Liver (tissue), 9 donors: ENCODE measurements around the gene UROC1. TPM values are rescaled to one million over a fixed set of nuclear protein-coding genes. Genes with fewer than 3 reads are reported as not detected.

Experiments
- DNase-seq: peaks from one replicate; pipeline ENCODE4 v3.0.0-alpha.2; 2017; ENCODE audit warnings: low spot score
- H3K27ac ChIP-seq, 2 donors: one replicate each; pipeline ENCODE4 v1.7.0; 2013; ENCODE audit warnings: inconsistent platforms in 2 of 2, low read length in 2 of 2, control low read depth in 1 of 2, low read depth in 1 of 2, mild to moderate bottlenecking in 1 of 2
- H3K27me3 ChIP-seq, 4 donors: one replicate each; pipeline versions ENCODE4 v1.6.1 to v1.7.0; 2013; ENCODE audit warnings: low read length in 3 of 4, inconsistent platforms in 1 of 4, mild to moderate bottlenecking in 1 of 4, moderate library complexity in 1 of 4; ENCODE audit not compliant: control insufficient read depth in 4 of 4, insufficient read depth in 4 of 4
- H3K36me3 ChIP-seq, 4 donors: one replicate each; pipeline versions ENCODE4 v1.6.1 to v1.7.0; 2013; ENCODE audit warnings: low read length in 3 of 4, mild to moderate bottlenecking in 3 of 4, low read depth in 1 of 4, moderate library complexity in 1 of 4; ENCODE audit not compliant: control insufficient read depth in 4 of 4, insufficient read depth in 3 of 4
- H3K4me1 ChIP-seq, 4 donors: one replicate each; pipeline versions ENCODE4 v1.6.1 to v1.7.0; 2013; ENCODE audit warnings: low read length in 3 of 4, mild to moderate bottlenecking in 3 of 4, moderate library complexity in 1 of 4; ENCODE audit not compliant: control insufficient read depth in 4 of 4, insufficient read depth in 4 of 4
- H3K4me3 ChIP-seq, 3 donors: one replicate each; pipeline versions ENCODE4 v1.6.1 to v1.7.0; 2013; ENCODE audit warnings: low read length in 3 of 3, control low read depth in 1 of 3, low read depth in 1 of 3, mild to moderate bottlenecking in 1 of 3
- H3K9ac ChIP-seq, 2 donors: one replicate each; pipeline ENCODE4 v1.7.0; 2013; ENCODE audit warnings: low read length in 2 of 2, mild to moderate bottlenecking in 2 of 2, moderate library complexity in 2 of 2, control low read depth in 1 of 2, low read depth in 1 of 2
- H3K9me3 ChIP-seq, 4 donors: one replicate each; pipeline versions ENCODE4 v1.6.1 to v1.7.0; 2013; ENCODE audit warnings: low read length in 3 of 4; ENCODE audit not compliant: control insufficient read depth in 4 of 4
- ATF3 ChIP-seq: IDR thresholded peaks from 2 replicates; pipeline ENCODE4 v1.6.1; 2016; ENCODE audit warnings: antibody characterized with exemption
- CTCF ChIP-seq: fragments of 150-350 bp; IDR thresholded peaks from 2 replicates; pipeline ENCODE4 v1.5.1; 2017; ENCODE audit warnings: improper control_type of control experiment, low read depth, low read length; ENCODE audit not compliant: missing input control
- JUND ChIP-seq, 2 donors: IDR thresholded peaks; 2 replicates each; pipeline ENCODE4 v1.6.1; 2016; ENCODE audit warnings: antibody characterized with exemption in 2 of 2
- NR2F2 ChIP-seq: IDR thresholded peaks from 2 replicates; pipeline ENCODE4 v1.6.1; 2016; ENCODE audit warnings: antibody characterized with exemption
- RAD21 ChIP-seq, 2 donors: IDR thresholded peaks; 2 replicates each; pipeline ENCODE4 v1.6.1; 2016; ENCODE audit warnings: antibody characterized with exemption in 2 of 2, mild to moderate bottlenecking in 2 of 2
- REST ChIP-seq: IDR thresholded peaks from 2 replicates; pipeline ENCODE4 v1.6.1; 2016; ENCODE audit warnings: antibody characterized with exemption, mild to moderate bottlenecking
- TAF1 ChIP-seq: conservative IDR thresholded peaks from 2 replicates; pipeline ENCODE4 v1.6.1; 2016; ENCODE audit warnings: antibody characterized with exemption, mild to moderate bottlenecking
- YY1 ChIP-seq: IDR thresholded peaks from 2 replicates; pipeline ENCODE4 v1.6.1; 2016; ENCODE audit warnings: antibody characterized with exemption, mild to moderate bottlenecking
- ZBTB33 ChIP-seq: IDR thresholded peaks from 2 replicates; pipeline ENCODE4 v1.6.1; 2016; ENCODE audit warnings: antibody characterized with exemption
- whole genome bisulfite sequencing: extraction: QIAGEN DNeasy Blood & Tissue Kit; methylation state at CpG from one replicate; pipeline ENCODE4 v1.1.7; 2013; 5-methylcytosine and 5-hydroxymethylcytosine counted together
- polyA plus RNA-seq, 2 donors: library from polyadenylated mRNA; stranded (reverse) in 1 of 2; unstranded in 1 of 2; fragments of 200-250 nt in 1 of 2; fragments of >200 nt in 1 of 2; fragmentation: Nextera tagmentation in 1 of 2; extraction: Ambion mirVana in 1 of 2; gene quantifications; one replicate each; pipeline versions ENCODE4 v1.2.1 to v1.2.3, GENCODE V29; 2013 to 2015
- total RNA-seq, 2 donors: library from RNA; depleted of rRNA; stranded (reverse); fragments of >200 nt; gene quantifications; one replicate each; pipeline ENCODE4 v1.2.3, GENCODE V29; 2014
- donor health status: healthy.
- donor health status: healthy.
- donor health status: healthy.
- donor health status: healthy.
- donor health status: healthy.

The UROC1 gene
- total and polyA plus RNA-seq, 4 donors = 5.9 to 28.4 (median 18.2) TPM

GRCh38 chr3:126516936-126517290, 660 bp downstream of the UROC1 start:
- Histone ChIP-seq H3K27ac (peak overlapping the region; percentile 69 to 87), H3K27me3 (no peaks in the 10 kb centered on the region), H3K4me3 (peak overlapping the region; percentile 45 to 85 (median 73)), H3K36me3 (no peaks in the 10 kb centered on the region), H3K9me3 (no peaks in the 10 kb centered on the region), H3K9ac (peak overlapping the region in 1 of 2 donors; percentile 36), H3K4me1 (peaks cover 23 to 86% (median 65%) of the 10 kb centered on the region in 4 donors)
- TF ChIP-seq ZBTB33 (no peak), TAF1 (no peak), REST (no peak), ATF3 (no peak), YY1 (peak; percentile 28), RAD21 (IDR thresholded peaks at IDR 0.05) (no peak), NR2F2 (no peak)
- WGBS = 37% methylated on average over 9 of the region's 9 CpGs
- DNase-seq = no peak

GRCh38 chr3:126516152-126516935, 1.2 kb downstream of the UROC1 start:
- Histone ChIP-seq H3K27me3 (no peaks in the 10 kb centered on the region), H3K9ac (peak overlapping the region in 1 of 2 donors; percentile 36), H3K4me3 (peak overlapping the region; percentile 45 to 85 (median 73)), H3K4me1 (peaks cover 23 to 81% (median 67%) of the 10 kb centered on the region in 4 donors), H3K27ac (peak overlapping the region; percentile 69 to 87), H3K9me3 (no peaks in the 10 kb centered on the region), H3K36me3 (no peaks in the 10 kb centered on the region)
- TF ChIP-seq NR2F2 (no peak), YY1 (no peak), REST (no peak), ATF3 (no peak), JUND (IDR thresholded peaks at IDR 0.05) (no peak), CTCF (no peak), RAD21 (IDR thresholded peaks at IDR 0.05) (no peak), TAF1 (no peak)
- DNase-seq = no peak
- WGBS = 48% methylated on average over 6 of the region's 6 CpGs
